Measurements from ENCODE around the gene FUT3. TPM values are rescaled to one million over a fixed set of nuclear protein-coding genes. Genes with fewer than 3 reads are reported as not detected.

Gene FUT3
- total and polyA plus RNA-seq, 2 experiments from 2014 or later = 0.45 TPM; not detected in 1

DNA sequence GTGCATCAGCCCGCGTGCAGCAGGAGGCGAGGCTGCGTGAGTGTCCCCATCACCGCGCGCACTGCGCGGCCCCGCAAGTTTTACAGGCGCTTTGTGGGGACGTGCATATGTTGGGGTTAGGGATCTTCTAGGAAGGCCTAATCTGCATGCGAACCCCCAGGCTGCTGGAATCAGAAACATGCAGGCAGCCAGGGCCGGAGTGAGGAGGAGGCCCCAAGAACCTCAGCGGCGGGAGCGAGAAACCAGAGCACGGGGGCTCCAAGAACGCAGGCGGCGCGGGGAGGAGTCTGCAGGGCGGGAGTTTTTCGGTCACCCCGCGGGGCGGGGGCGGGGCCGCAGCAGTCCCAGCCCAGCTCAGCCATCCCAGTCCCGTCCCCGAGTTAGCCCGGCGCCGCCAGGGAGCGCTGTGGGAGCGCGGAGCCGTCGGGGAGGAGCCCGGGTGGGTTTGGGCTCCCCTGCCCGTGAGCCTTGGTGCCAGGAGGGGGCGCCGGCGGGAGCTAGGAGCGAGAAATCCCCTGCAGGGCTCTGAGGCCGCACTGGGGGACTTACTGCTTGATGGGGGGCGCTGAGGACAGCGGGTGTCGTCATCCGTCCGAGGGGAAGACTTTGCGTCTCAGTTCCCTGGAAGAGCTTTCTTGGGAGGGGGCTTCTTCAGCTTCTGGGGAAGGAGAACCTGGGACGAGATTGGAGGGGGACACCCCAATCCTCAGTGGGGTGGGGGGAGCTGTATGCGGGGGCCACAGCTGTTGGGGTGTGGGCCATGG, 47.3 kb downstream of the FUT3 start:
- Histone ChIP-seq H3K4me1 (ENCODE audit: insufficient read depth) (peaks cover 21% of the 10 kb centered on the region), H3K9me3 (ENCODE audit: low read depth) (no peaks in the 10 kb centered on the region), H3K4me3 (peak overlapping the region; percentile 24), H3K4me2 (peak overlapping the region; percentile 91), H4K20me1 (ENCODE audit: insufficient read depth, poor library complexity, severe bottlenecking) (no peaks in the 10 kb centered on the region), H3K27me3 (no peaks in the 10 kb centered on the region), H3K36me3 (replicated peaks; ENCODE audit: insufficient read depth, low read depth) (no peaks in the 10 kb centered on the region), H2AFZ (peak overlapping the region; percentile 59), H3K27ac (no peak overlapping the region), H3K9me2 (replicated peaks; ENCODE audit: insufficient read depth) (no peaks in the 10 kb centered on the region), H3K79me2 (no peaks in the 10 kb centered on the region)
- DNase-seq (ENCODE audit: low spot score) = peak; percentile 98
- no peak for TF ChIP-seq EZH2phosphoT487 (IDR thresholded peaks at IDR 0.05; ENCODE audit: low read depth, severe bottlenecking, unreplicated experiment)
- TF ChIP-seq, protein P1, sequence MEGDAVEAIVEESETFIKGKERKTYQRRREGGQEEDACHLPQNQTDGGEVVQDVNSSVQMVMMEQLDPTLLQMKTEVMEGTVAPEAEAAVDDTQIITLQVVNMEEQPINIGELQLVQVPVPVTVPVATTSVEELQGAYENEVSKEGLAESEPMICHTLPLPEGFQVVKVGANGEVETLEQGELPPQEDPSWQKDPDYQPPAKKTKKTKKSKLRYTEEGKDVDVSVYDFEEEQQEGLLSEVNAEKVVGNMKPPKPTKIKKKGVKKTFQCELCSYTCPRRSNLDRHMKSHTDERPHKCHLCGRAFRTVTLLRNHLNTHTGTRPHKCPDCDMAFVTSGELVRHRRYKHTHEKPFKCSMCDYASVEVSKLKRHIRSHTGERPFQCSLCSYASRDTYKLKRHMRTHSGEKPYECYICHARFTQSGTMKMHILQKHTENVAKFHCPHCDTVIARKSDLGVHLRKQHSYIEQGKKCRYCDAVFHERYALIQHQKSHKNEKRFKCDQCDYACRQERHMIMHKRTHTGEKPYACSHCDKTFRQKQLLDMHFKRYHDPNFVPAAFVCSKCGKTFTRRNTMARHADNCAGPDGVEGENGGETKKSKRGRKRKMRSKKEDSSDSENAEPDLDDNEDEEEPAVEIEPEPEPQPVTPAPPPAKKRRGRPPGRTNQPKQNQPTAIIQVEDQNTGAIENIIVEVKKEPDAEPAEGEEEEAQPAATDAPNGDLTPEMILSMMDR (IDR thresholded peaks at IDR 0.05; ENCODE audit: poor library complexity) = peak; percentile 100
- 6% methylated on average over 49 of the region's 54 CpGs for WGBS (ENCODE audit: low lambda C conversion rate, missing lambda C conversion rate)

GRCh38 chr19:5803441-5803751, 47.9 kb downstream of the FUT3 start:
- no peak for TF ChIP-seq EZH2phosphoT487 (IDR thresholded peaks at IDR 0.05; ENCODE audit: low read depth, severe bottlenecking, unreplicated experiment)
- no peak for TF ChIP-seq EZH2 (IDR thresholded peaks at IDR 0.05; ENCODE audit: borderline replicate concordance)
- TF ChIP-seq, protein P1 (IDR thresholded peaks at IDR 0.05; ENCODE audit: poor library complexity) = no peak
- no peaks in the 10 kb centered on the region for H4K20me1 ChIP-seq (ENCODE audit: insufficient read depth, poor library complexity, severe bottlenecking)
- no peaks in the 10 kb centered on the region for H3K9me3 ChIP-seq (ENCODE audit: low read depth)
- peak overlapping the region; percentile 91 for H3K4me2 ChIP-seq
- no peaks in the 10 kb centered on the region for H3K36me3 ChIP-seq (replicated peaks; ENCODE audit: insufficient read depth, low read depth)
- H3K27me3 ChIP-seq = no peaks in the 10 kb centered on the region
- H3K4me1 ChIP-seq (ENCODE audit: insufficient read depth) = peaks cover 21% of the 10 kb centered on the region
- H3K9me2 ChIP-seq (replicated peaks; ENCODE audit: insufficient read depth) = no peaks in the 10 kb centered on the region
- no peak overlapping the region for H3K27ac ChIP-seq
- DNase-seq (ENCODE audit: low spot score) = no peak
- WGBS (ENCODE audit: low lambda C conversion rate, missing lambda C conversion rate) = 15% methylated on average over 8 of the region's 8 CpGs
- H2AFZ ChIP-seq = peak overlapping the region; percentile 59
- no peaks in the 10 kb centered on the region for H3K79me2 ChIP-seq
- peak overlapping the region; percentile 24 for H3K4me3 ChIP-seq

- TF ChIP-seq, protein P1 (IDR thresholded peaks at IDR 0.05; ENCODE audit: poor library complexity) = no peak
- TF ChIP-seq EZH2phosphoT487 (IDR thresholded peaks at IDR 0.05; ENCODE audit: low read depth, severe bottlenecking, unreplicated experiment) (no peak), EZH2 (IDR thresholded peaks at IDR 0.05; ENCODE audit: borderline replicate concordance) (no peak)
Measured at GRCh38 chr19:5801796-5802619, 49.2 kb downstream of the FUT3 start.

More at GRCh38 chr19:5801796-5802619, 49.2 kb downstream of the FUT3 start:
- Histone ChIP-seq H4K20me1 (ENCODE audit: insufficient read depth, poor library complexity, severe bottlenecking) (no peaks in the 10 kb centered on the region), H3K79me2 (no peaks in the 10 kb centered on the region), H3K4me2 (peak overlapping the region; percentile 58), H3K9me2 (replicated peaks; ENCODE audit: insufficient read depth) (no peaks in the 10 kb centered on the region), H3K4me1 (ENCODE audit: insufficient read depth) (peaks cover 21% of the 10 kb centered on the region), H3K9me3 (ENCODE audit: low read depth) (no peaks in the 10 kb centered on the region), H3K27ac (no peak overlapping the region), H3K36me3 (replicated peaks; ENCODE audit: insufficient read depth, low read depth) (no peaks in the 10 kb centered on the region), H3K27me3 (no peaks in the 10 kb centered on the region), H3K4me3 (no peak overlapping the region), H2AFZ (no peak overlapping the region)
- DNase-seq (ENCODE audit: low spot score) = peak; percentile 80
- 30% methylated on average over 20 of the region's 33 CpGs for WGBS (ENCODE audit: low lambda C conversion rate, missing lambda C conversion rate)
